Suprapubic skin (tissue), 3 donors: ENCODE results near the gene CTAGE4.

ENCODE experiments used
- EP300 ChIP-seq: sonication (generic); formaldehyde crosslinking; IDR thresholded peaks from one replicate; pipeline ENCODE4 v1.6.1; 2017; ENCODE audit warnings: antibody characterized with exemption
- TF ChIP-seq, protein P1 (sequence below), 2 donors: fragments of 200-600 bp in 1 of 2; fragments of 450-650 bp in 1 of 2; sonication (generic) in 1 of 2; IDR thresholded peaks; one replicate each; pipeline ENCODE4 v1.5.1; 2016 to 2019; ENCODE audit warnings: antibody characterized with exemption in 2 of 2, mild to moderate bottlenecking in 1 of 2, moderate library complexity in 1 of 2

- TF ChIP-seq, protein P1, sequence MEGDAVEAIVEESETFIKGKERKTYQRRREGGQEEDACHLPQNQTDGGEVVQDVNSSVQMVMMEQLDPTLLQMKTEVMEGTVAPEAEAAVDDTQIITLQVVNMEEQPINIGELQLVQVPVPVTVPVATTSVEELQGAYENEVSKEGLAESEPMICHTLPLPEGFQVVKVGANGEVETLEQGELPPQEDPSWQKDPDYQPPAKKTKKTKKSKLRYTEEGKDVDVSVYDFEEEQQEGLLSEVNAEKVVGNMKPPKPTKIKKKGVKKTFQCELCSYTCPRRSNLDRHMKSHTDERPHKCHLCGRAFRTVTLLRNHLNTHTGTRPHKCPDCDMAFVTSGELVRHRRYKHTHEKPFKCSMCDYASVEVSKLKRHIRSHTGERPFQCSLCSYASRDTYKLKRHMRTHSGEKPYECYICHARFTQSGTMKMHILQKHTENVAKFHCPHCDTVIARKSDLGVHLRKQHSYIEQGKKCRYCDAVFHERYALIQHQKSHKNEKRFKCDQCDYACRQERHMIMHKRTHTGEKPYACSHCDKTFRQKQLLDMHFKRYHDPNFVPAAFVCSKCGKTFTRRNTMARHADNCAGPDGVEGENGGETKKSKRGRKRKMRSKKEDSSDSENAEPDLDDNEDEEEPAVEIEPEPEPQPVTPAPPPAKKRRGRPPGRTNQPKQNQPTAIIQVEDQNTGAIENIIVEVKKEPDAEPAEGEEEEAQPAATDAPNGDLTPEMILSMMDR (IDR thresholded peaks at IDR 0.05) = no peak
- TF ChIP-seq EP300 = no peak
Observed at GRCh38 chr7:144148224-144148827, 34.9 kb upstream of the CTAGE4 start.
